Measurements from ENCODE around the gene NKX6-1. TPM values are rescaled to one million over a fixed set of nuclear protein-coding genes. Genes with fewer than 3 reads are reported as not detected.

The NKX6-1 gene
- total RNA-seq, 1 experiment from 2014 or later: 1.1 TPM

GRCh38 chr4:84515075-84515474, 16.0 kb upstream of the NKX6-1 start:
- in situ Hi-C loops (cut with HindIII; ENCODE audit: low pct_unique_long_range_greater_than_20kb, low sequenced_read_pairs): no loop called here
- H3K36me3 ChIP-seq (ENCODE audit: control insufficient read depth, insufficient read depth, low read length): no peaks in the 10 kb centered on the region
- ATAC-seq (no peak), DNase-seq (ENCODE audit: low read depth, low spot score) (no peak)
- no TSS peak for BruUV-seq (replicated peaks)
- H3K27me3 ChIP-seq (ENCODE audit: control insufficient read depth, insufficient read depth, low read length): no peaks in the 10 kb centered on the region; the same call in 1 of the 2 replicates
- no peak overlapping the region for H3K27ac ChIP-seq (ENCODE audit: low read length)
- TF ChIP-seq TCF7L2 (IDR thresholded peaks at IDR 0.05; ENCODE audit: low read depth, low read length): no peak
- no peak for TF ChIP-seq POLR2AphosphoS5 (IDR thresholded peaks at IDR 0.05; ENCODE audit: low read depth, low read length)
- no peak for TF ChIP-seq SIN3A (IDR thresholded peaks at IDR 0.05; ENCODE audit: borderline replicate concordance, insufficient read depth, low read depth, low read length)
- TF ChIP-seq CTCF (IDR thresholded peaks at IDR 0.05): no peak
- no peak for TF ChIP-seq REST (IDR thresholded peaks at IDR 0.05; ENCODE audit: insufficient read depth in 1 of 2, low read depth in 2 of 2, low read length in 1 of 2)
- intact Hi-C loops (cut with micrococcal nuclease; ENCODE audit: unreplicated experiment): no loop called here
- no peaks in the 10 kb centered on the region for H3K4me1 ChIP-seq (ENCODE audit: control insufficient read depth, insufficient read depth, low read length)
- no peaks in the 10 kb centered on the region for H3K9me3 ChIP-seq (ENCODE audit: control insufficient read depth, insufficient read depth, low read depth, low read length)
- H3K4me3 ChIP-seq (ENCODE audit: low read depth in 2 of 2, low read length in 2 of 2): no peak overlapping the region
- POLR2A ChIA-PET: no interaction called here
- CTCF ChIA-PET: interaction anchor here (0.7 kb wide), 1 partner anchor 67 kb away, joined by 3 read pairs; no protein-coding TSS in a partner anchor

GRCh38 chr4:84512277-84512676, 13.2 kb upstream of the NKX6-1 start:
- ChIA-PET CTCF (no interaction called here), POLR2A (no interaction called here)
- Histone ChIP-seq H3K4me1 (ENCODE audit: control insufficient read depth, insufficient read depth, low read length) (no peaks in the 10 kb centered on the region), H3K36me3 (ENCODE audit: control insufficient read depth, insufficient read depth, low read length) (no peaks in the 10 kb centered on the region), H3K27me3 (ENCODE audit: control insufficient read depth, insufficient read depth, low read length) (no peaks in the 10 kb centered on the region), H3K27ac (ENCODE audit: low read length) (no peak overlapping the region), H3K9me3 (ENCODE audit: control insufficient read depth, insufficient read depth, low read depth, low read length) (no peaks in the 10 kb centered on the region), H3K4me3 (ENCODE audit: low read depth in 2 of 2, low read length in 2 of 2) (no peak overlapping the region)
- TF ChIP-seq TCF7L2 (IDR thresholded peaks at IDR 0.05; ENCODE audit: low read depth, low read length) (no peak), SIN3A (IDR thresholded peaks at IDR 0.05; ENCODE audit: borderline replicate concordance, insufficient read depth, low read depth, low read length) (no peak), POLR2AphosphoS5 (IDR thresholded peaks at IDR 0.05; ENCODE audit: low read depth, low read length) (no peak), CTCF (IDR thresholded peaks at IDR 0.05) (no peak), REST (IDR thresholded peaks at IDR 0.05; ENCODE audit: insufficient read depth in 1 of 2, low read depth in 2 of 2, low read length in 1 of 2) (no peak)
- in situ Hi-C loops (cut with HindIII; ENCODE audit: low pct_unique_long_range_greater_than_20kb, low sequenced_read_pairs) (no loop called here), intact Hi-C loops (cut with micrococcal nuclease; ENCODE audit: unreplicated experiment) (no loop called here)
- DNase-seq (ENCODE audit: low read depth, low spot score) (no peak), ATAC-seq (no peak)
- no TSS peak for BruUV-seq (replicated peaks)

Data from Panc1 (cell line).